HG03060 (cell line): ENCODE data around the gene ESYT2.

Experiments
- ATAC-seq: cut with Tn5 transposase; IDR thresholded peaks from one replicate; pipeline ENCODE4 v1.9.1; 2021; ENCODE audit warnings: low read depth, moderate number of reproducible peaks; ENCODE audit not compliant: unreplicated experiment

The ESYT2 gene

GRCh38 chr7:158805937-158806336 is 23.4 kb downstream of the ESYT2 start:
- ATAC-seq, result no peak

GRCh38 chr7:158805414-158805813 is 23.9 kb downstream of the ESYT2 start:
- ATAC-seq, result no peak

- ATAC-seq, result no peak
Observed at GRCh38 chr7:158804335-158804734, 25.0 kb downstream of the ESYT2 start.

- ATAC-seq, result no peak
Observed at GRCh38 chr7:158803367-158803969, 25.8 kb downstream of the ESYT2 start.

- no peak for ATAC-seq
Observed at GRCh38 chr7:158802535-158803366, 26.6 kb downstream of the ESYT2 start.

GRCh38 chr7:158798741-158799140 is 30.6 kb downstream of the ESYT2 start:
- ATAC-seq, result no peak

GRCh38 chr7:158796667-158797066 is 32.6 kb downstream of the ESYT2 start:
- ATAC-seq, result no peak

DNA sequence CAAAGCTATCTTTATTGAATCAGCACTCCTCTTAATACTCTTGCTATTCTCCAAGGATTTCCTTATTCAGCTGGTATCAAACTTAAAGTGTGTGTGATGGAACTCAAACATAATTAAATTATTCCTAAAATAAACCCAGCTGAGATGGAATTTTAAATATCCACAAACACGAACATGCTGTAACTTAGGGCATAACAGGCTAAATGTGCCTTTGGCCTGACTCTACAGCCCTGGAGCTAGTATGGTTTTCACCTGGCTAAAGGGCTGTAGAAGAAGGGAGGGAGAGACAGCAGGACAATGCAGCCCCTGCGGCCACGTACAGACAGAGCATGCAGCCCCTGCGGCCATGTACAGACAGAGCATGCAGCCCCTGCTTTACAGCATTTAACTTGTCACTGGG is 34.0 kb downstream of the ESYT2 start:
- ATAC-seq, result no peak

- ATAC-seq, result no peak
Observed at GRCh38 chr7:158791107-158791506, 38.2 kb downstream of the ESYT2 start.

DNA sequence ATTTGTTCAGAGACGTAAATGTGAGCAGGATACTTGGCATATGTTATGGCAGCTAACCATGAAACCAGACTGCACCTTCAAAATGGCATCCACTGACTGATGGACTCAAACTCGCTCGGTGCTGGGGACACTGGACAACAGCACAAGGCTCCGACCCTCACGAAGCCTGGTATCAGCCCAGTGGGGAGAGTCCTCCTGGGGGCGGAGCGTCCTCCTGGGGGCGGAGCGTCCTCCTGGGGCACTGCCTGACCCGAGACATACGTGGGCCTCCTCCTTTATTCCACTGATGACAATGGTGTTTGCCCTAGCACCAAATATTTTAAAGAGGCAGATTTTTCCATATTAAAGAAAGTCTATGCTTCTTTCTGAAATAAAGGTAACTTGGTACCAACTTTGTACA is 39.5 kb downstream of the ESYT2 start:
- ATAC-seq, result no peak

DNA sequence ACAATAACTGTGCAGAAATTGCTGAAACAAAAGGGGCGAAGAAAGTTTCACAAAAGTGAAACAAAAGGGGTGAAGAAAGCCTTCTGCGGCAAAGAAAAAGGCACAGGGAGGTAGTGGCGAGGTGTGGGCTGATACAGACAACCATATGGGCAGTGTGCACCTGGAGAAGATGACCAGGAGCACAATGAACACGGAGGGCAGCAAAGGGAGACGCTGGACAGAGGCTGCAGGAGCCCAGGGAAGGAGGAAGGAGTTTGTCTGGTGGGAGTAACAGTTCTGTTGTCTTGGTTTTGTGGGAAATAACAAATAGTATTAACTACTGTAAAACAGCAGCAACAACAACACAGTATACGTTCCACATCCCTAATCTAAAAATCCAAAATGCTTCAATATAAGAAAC is 42.4 kb downstream of the ESYT2 start:
- no peak for ATAC-seq

GRCh38 chr7:158784270-158784669 is 45.0 kb downstream of the ESYT2 start:
- no peak for ATAC-seq

- no peak for ATAC-seq
Observed at GRCh38 chr7:158783595-158783994, 45.7 kb downstream of the ESYT2 start.

GRCh38 chr7:158782761-158783401 is 46.4 kb downstream of the ESYT2 start:
- no peak for ATAC-seq

DNA sequence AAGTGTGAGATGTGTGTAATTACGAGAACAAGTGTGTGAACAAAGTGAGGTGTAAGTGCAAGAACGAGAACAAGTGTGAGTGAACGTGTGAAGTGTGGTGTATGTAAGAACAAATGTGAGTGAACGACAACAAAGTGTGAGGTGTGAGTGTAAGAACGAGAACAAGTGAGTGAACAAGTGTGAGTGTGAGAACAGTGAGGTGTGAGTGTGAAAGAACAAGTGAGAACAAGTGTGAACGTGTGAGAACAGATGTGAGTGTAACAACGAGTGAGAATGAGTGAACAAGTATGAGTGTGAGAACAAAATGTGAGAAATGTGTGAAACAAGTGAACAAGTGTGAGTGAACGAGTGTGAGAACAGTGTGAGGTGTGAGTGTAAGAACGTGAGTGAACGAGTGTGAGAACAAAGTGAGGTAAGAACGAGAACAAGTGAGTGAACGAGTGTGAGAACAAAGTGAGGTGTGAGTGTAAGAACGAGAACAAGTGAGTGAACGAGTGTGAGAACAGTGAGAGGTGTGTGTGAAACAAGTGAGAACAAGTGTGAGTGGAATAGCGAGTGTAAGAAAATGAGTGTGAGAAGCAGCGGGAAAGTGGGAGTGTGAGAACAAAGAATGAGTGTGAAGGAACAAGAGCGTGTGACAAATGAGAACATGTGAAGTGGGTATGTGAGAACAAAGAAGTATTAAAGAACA is 47.2 kb downstream of the ESYT2 start:
- no peak for ATAC-seq

- ATAC-seq, result no peak
Observed at GRCh38 chr7:158781217-158781973, 47.9 kb downstream of the ESYT2 start.

DNA sequence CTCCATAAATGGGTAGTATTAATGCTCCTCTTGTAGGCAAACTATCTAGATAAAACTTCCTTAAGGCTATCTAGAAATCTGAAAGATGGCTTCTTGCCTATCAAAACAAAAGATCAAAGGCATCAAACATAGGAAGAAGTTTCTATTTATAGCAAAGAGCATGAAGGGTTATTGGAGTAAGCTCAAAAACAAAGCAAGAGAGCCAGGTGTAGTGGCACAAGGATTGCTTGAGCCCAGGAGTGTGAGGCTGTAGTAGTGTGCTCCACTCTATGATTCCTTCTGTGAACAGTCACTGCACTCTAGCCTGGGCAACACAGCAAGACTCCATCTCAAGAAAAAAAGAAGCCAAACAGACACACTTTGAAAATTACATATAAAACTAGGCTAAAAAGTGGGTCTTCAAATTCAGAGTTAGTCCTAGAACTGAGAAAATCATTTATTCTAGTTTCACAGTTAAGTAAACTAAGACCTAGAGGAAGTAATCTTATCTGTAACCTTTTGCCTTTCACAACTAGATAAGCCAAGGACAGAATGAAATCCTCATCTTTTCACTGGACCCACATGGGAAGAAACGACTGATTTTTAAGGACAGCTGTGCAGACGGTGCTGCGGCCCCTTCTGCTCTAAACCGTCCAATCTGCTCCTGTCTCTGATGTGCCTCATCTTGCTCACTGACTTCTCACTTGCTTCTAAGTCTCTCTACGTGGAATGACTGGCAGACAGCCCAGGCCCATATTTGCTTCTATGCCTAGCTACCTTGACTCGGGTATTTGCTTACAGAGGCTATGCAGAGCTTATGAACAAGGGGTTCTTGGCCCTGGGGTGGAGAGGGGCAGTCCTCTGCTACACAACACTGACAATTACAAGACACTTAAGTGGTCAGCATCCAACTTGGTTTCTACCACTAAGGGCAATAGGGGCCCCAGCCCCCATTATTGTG is 50.0 kb downstream of the ESYT2 start:
- ATAC-seq, result no peak

GRCh38 chr7:158778471-158778870 is 50.8 kb downstream of the ESYT2 start:
- no peak for ATAC-seq

DNA sequence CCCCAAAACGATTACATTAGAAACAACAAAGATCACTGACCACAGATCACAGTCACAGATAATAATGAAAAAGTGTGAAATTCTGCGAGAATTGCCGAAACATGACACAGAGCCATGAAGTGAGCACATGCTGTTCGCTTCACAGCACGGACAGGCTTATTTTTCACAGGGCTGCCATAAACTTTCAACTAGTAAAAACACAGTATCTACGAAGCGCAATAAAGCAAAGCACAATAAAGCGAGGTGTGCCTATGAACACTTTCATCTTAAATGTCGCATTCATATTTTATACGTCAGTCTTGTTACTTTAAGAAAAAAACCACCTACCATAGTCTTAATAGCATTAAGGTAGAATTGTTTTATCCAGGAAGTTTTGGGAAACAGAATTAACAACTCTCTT is 51.5 kb downstream of the ESYT2 start:
- ATAC-seq, result no peak
